Retina (tissue), 1 donor: Measurements from ENCODE around the gene IQCH.
A peak's percentile ranks its signal among the peaks of the same experiment; 100 is the strongest.

Experiments used
- DNase-seq: peaks from one replicate; pipeline ENCODE4 v3.0.0-alpha.2; 2016

Gene IQCH

DNA sequence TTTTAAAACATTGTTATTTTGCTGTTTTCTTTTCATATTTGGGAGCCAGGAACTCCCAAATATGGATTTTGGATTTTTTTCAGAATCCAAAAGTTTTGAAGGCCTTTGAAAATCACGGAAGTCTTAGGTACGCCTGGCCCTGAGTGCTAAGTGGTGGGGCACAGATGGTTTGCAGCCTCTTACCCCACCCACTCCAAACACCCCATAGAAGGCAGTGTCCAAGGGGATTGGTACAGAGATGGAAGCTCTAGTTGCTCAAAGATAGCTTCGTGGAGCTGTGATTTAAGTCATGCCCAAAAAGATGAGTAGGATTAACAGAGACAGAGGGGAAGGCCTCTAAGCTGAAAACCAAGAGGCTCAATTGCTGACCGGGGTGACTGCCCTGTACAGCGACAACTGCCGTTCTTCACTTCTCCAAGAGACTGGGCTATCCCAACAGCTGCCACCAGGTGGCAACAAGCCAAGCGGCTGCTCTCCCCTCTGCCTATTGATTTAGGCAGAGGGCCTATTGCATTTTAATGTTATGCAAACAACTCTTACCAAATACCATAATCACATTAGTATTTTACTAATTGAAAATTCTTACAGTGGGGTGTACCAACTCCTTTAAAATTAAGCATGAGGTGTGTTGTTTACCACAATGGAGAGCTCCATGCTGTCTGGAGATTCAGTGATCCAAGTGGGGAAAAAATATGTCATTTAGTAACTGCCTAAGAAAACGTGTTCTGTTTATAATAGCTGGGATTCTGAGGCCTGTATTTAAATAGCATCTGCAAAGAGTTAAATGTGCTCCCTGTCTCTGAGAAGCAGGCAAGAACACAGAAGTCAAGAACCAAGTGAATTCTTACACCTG lies 202.3 kb downstream of the IQCH start:
- peak; percentile 83 for DNase-seq

GRCh38 chr15:67458331-67459029 lies 203.9 kb downstream of the IQCH start:
- peak; percentile 63 for DNase-seq

DNA sequence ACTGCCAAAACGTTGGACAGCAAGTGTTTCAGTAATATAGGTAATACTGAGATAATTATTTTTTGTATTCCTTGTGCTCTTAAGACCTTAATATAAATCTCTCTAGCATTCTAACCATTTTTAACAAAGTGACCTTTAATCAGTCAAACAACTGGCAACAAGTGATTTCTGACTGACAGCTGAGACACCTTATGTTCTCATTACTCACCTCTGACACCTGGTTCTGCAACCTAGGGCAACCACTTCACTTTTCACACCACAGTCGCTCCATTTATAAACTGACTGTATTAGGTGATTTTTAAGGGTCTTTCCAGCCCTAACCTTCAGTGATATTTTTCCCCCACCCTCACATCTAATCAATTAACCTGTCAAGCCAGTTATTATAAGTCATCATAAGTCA lies 205.9 kb downstream of the IQCH start:
- no peak for DNase-seq

DNA sequence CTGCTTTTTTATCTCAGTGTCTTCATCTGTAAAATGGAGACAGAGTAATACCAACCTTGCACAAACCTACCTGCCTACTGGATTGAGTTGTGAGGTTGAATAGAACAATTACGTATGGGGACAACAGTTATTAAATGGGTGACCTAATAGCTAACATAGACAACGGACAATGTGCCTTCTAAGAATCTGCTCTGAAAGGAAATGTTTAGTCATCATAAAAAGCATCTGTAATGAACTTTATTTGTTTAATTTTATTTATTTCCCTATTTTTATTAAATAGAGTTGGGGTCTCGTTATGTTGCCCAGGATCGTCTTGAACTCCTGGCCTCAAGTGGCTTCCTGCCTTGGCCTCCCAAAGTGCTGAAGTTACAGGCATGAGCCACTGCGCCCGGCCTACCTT lies 207.1 kb downstream of the IQCH start:
- DNase-seq, result no peak

GRCh38 chr15:67462875-67463274 lies 208.3 kb downstream of the IQCH start:
- no peak for DNase-seq

- DNase-seq, result no peak
Observed at GRCh38 chr15:67463488-67463887, 208.9 kb downstream of the IQCH start.

GRCh38 chr15:67465196-67465952 lies 210.8 kb downstream of the IQCH start:
- no peak for DNase-seq

GRCh38 chr15:67468416-67468815 lies 213.8 kb downstream of the IQCH start:
- no peak for DNase-seq

DNA sequence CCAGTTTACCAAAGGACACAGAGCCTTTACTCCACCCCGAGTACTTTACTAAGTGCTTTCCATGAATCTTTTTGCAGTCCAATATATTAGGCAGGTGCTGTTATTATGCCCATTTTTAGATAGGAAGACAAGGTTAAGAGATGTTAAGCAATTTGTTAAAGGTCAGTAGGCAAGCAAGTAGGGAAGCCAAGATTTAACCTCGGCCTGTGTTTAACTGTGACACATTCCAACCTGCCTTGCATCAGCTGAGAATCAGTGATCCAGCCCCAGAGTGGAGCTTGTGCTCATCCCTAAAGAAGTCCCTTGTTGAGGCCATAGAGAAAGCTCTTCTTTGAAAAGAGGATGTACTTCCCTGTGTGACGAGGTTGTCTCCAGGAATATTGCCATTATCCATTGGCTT lies 215.1 kb downstream of the IQCH start:
- no peak for DNase-seq

- DNase-seq, result no peak
Observed at GRCh38 chr15:67472957-67473356, 218.4 kb downstream of the IQCH start.

GRCh38 chr15:67474405-67475110 lies 220.0 kb downstream of the IQCH start:
- no peak for DNase-seq

DNA sequence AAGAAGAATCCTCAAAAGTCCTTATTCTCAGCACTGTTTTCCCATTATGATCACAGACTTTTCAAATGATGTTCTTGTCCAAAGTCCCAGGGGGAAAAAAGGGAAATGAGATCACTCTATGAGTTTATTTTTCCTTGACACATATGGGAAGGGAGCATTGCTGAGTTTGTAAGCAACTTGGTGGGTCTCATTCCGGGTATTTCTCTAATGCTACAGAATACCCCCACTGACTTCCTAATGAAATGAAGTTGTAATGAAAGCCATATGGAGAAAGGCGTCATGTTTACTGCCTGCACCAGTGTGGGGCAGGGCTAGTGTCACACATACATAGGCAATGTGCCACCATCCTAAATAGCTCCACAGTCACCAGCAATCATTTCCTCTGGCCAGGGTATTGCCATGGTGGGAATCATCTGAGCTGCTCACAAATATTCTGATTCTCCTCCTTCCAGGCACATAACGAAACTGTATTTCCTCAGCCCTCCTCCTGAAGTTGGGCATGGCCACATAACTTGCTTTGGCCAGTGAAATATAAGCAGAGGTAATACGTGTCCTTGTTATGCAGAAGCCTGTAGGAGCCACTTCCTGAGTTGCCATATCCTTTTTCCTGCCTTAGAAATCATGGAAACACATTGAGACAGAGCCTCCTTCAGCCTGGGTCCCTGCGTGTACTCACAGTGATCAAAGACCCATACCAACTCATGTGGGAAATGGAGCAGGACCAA lies 225.4 kb downstream of the IQCH start:
- no peak for DNase-seq

DNA sequence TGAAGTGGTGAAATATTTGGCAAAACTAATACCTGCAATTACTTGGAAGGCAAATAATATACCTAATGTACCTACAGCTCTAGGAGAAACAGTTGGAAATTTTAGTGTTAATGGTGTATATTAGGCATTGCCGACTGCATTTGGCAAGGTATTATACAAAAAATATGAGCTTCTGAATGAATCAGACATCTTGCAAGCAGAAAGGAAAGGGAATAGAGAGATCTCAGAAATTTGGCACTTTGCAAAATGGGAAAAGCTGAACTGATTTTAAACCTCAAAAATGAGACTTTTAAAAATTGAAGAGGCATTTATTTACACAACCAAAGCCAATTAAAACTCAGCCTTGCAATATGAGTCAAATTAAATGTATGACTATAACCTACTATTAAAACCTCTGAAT lies 226.2 kb downstream of the IQCH start:
- DNase-seq, result no peak

GRCh38 chr15:67481680-67482079 lies 227.1 kb downstream of the IQCH start:
- no peak for DNase-seq

GRCh38 chr15:67495585-67495984 lies 241.0 kb downstream of the IQCH start:
- no peak for DNase-seq

DNA sequence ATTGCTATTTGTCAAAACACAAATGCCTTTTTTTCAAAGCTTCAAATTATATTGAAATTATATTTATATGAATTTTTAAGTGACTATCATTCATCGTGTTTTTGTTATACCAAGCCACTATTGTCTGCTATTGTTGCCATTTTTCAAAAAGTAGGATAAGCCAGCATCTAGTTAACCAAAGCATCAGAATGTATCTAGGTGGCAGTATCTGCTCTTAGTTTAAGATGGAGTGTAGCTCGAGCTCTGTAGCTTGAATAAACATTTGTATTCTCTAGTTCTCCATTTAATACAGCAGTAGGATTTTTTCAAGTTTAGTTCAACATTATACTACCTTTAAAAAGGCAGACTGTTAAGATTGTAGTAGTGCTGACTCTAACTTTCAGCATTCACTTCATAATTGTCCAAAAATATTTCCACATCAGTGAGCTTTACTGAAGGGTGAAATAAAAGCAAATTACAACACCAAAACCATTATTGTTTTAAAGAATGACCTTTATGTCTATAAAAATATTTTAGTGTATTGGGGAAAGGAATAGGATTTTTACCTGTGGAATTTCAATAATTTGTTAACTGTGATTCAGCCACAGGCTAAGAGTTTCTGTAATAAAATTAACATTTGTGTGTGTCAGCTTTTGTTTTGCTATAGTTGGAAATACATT lies 246.7 kb downstream of the IQCH start:
- no peak for DNase-seq

DNA sequence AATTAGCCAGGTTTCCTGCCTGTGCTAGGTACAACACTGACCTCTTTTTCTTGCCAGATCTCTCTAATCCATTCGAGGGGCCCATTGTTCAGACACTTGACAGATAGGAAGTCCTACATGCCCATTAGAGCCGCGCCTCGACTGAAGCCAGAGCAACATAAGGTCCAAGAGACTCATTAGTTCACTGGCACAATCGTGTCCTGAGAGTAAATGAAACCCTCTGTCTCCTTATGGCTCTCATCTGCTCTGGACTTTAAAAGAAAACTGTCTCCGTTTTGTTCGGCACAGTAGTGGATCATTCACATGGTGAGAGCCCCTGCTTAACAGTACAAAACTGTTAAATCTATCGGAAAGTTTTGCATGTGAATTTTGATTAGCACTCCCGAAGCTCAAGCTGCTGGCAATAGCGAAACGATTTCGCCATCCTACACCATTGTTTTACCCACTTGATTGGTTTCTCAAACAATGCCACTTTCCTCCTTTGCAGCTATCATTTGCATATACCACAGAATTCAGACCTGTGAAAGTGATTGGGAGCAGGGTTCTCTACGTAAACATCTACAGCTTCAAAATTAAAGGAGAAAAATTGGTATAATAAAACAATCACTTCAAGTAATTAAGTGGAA lies 247.4 kb downstream of the IQCH start:
- DNase-seq, result peak; percentile 61

DNA sequence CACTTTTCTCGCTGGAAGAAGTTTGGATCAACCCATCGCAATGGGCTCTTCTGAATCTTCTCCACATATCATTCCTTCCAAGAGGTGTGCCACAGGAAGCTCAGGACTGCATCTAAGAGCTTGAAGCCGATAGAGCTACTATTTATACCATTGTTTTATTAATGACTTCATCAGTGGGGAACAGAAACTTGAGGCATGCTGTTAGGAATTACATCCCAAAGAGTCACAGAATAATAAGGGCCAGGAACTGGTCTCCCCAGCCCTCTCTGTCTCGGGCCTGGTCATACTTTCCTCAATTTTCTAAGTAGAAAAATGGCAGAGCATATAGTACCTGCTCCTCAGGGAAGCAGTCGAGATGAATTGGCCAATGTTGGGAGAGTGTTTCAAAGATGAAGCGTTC lies 249.5 kb downstream of the IQCH start:
- DNase-seq, result no peak

DNA sequence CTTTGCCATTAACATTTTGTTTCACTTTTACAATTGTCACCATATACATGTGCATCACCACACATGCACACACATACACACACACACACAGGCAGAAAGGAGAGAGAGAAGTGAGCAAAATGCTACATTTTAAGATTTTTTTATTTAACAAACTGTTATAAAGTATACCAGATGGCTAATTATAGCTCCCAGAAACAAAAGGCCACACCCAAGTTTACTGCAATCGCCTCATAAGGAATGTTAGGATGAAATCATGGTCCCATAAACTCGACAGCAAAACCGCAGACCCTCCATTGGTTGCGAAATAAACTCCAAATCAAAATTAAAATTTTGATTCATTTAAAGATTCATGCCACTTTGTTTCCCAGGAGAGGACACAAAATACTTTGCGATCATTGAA lies 250.2 kb downstream of the IQCH start:
- no peak for DNase-seq

GRCh38 chr15:67505675-67506572 lies 251.3 kb downstream of the IQCH start:
- DNase-seq, result no peak
